MM.1S (cell line): ENCODE results near the gene HCN2.

Source experiments
- CTCF ChIP-seq: fragments of 300-600 bp; sonication (generic); IDR thresholded peaks from 2 replicates; pipeline ENCODE4 v1.5.1; 2016; ENCODE audit warnings: antibody characterized with exemption, low read length, mixed read lengths
- EZH2 ChIP-seq: fragments of 300-600 bp; sonication (generic); optimal IDR thresholded peaks from 2 replicates; pipeline ENCODE3; 2017; ENCODE audit warnings: low read depth, mild to moderate bottlenecking, antibody characterized with exemption, low read length, mixed read lengths
- EZH2phosphoT487 ChIP-seq: fragments of 300-600 bp; sonication (generic); IDR thresholded peaks from 2 replicates; pipeline ENCODE4 v1.6.1; 2018; ENCODE audit warnings: antibody characterized with exemption, low read length

GRCh38 chr19:542173-542866 lies 47.4 kb upstream of the HCN2 start:
- TF ChIP-seq CTCF (no peak), EZH2 (no peak), EZH2phosphoT487 (no peak)
